GM12874 (cell line): ENCODE results near the gene PCDHGA9.

Source experiments
- TF ChIP-seq, protein P1 (sequence below): IDR thresholded peaks from 2 replicates; pipeline ENCODE4 v1.5.1; 2011; ENCODE audit warnings: low read depth, mild to moderate bottlenecking, control low read depth, low read length, moderate library complexity; ENCODE audit not compliant: insufficient read depth

PCDHGA9 gene

GRCh38 chr5:141402553-141403243 lies at the start of gene PCDHGA9:
TSS of gene PCDHGA9 (plus strand) at chr5:141402778. CDS start at chr5:141402953, 175 bp downstream.
- TF ChIP-seq, protein P1, sequence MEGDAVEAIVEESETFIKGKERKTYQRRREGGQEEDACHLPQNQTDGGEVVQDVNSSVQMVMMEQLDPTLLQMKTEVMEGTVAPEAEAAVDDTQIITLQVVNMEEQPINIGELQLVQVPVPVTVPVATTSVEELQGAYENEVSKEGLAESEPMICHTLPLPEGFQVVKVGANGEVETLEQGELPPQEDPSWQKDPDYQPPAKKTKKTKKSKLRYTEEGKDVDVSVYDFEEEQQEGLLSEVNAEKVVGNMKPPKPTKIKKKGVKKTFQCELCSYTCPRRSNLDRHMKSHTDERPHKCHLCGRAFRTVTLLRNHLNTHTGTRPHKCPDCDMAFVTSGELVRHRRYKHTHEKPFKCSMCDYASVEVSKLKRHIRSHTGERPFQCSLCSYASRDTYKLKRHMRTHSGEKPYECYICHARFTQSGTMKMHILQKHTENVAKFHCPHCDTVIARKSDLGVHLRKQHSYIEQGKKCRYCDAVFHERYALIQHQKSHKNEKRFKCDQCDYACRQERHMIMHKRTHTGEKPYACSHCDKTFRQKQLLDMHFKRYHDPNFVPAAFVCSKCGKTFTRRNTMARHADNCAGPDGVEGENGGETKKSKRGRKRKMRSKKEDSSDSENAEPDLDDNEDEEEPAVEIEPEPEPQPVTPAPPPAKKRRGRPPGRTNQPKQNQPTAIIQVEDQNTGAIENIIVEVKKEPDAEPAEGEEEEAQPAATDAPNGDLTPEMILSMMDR, result no peak

GRCh38 chr5:141354900-141355469 lies 47.6 kb upstream of the PCDHGA9 start, which contains the start of gene PCDHGA4:
TSS of gene PCDHGA4 (plus strand) at chr5:141355021. CDS start at chr5:141355108, 87 bp downstream.
- TF ChIP-seq, protein P1, result peak; percentile 34

- TF ChIP-seq, protein P1, result no peak
Measured at GRCh38 chr5:141355641-141356040, 46.9 kb upstream of the PCDHGA9 start.

DNA sequence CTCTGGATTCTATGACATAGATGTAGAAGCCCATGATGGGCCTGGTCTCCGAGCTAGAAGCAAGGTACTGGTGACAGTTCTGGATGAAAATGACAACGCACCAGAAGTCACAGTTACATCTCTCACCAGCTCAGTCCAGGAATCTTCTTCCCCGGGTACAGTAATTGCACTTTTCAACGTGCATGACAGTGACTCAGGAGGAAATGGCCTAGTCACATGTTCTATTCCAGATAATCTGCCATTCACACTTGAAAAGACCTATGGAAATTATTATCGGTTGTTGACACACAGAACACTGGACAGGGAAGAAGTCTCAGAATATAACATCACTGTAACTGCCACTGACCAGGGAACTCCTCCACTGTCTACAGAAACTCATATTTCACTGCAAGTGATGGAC lies 46.4 kb upstream of the PCDHGA9 start:
- TF ChIP-seq, protein P1, result no peak

- TF ChIP-seq, protein P1, result no peak
Measured at GRCh38 chr5:141356950-141357349, 45.6 kb upstream of the PCDHGA9 start.

- TF ChIP-seq, protein P1, result peak; percentile 35; the same call in 1 of the 2 replicates
Measured at GRCh38 chr5:141359790-141360426, 42.7 kb upstream of the PCDHGA9 start, which contains the start of gene PCDHGB2. TSS of gene PCDHGB2 (plus strand) at chr5:141359994. CDS start at chr5:141360136, 142 bp downstream.

GRCh38 chr5:141360685-141361084 lies 41.9 kb upstream of the PCDHGA9 start:
- TF ChIP-seq, protein P1, result no peak
